OCI-M2 (cell line): ENCODE measurements around the gene ARSA.

ENCODE experiments used
- DNase-seq: peaks from one replicate; lab custom pipeline; 2025; ENCODE audit not compliant: unreplicated experiment; lab: John Stamatoyannopoulos, UW

Gene ARSA

GRCh38 chr22:50605002-50605612 is 22.8 kb downstream of the ARSA start:
- no peak for DNase-seq

GRCh38 chr22:50604256-50605001 is 23.5 kb downstream of the ARSA start:
- DNase-seq, result no peak

- DNase-seq, result no peak
Measured at GRCh38 chr22:50603511-50604255, 24.3 kb downstream of the ARSA start.

- no peak for DNase-seq
Measured at GRCh38 chr22:50602338-50602700, 25.6 kb downstream of the ARSA start.

- no peak for DNase-seq
Measured at GRCh38 chr22:50601669-50602337, 26.1 kb downstream of the ARSA start.

- no peak for DNase-seq
Measured at GRCh38 chr22:50600967-50601668, 26.8 kb downstream of the ARSA start.

- no peak for DNase-seq
Measured at GRCh38 chr22:50600538-50600937, 27.4 kb downstream of the ARSA start, which contains the start of gene MAPK8IP2. MAPK8IP2 (plus strand) TSS chr22:50600793; CDS start chr22:50600819, 26 bp downstream.

GRCh38 chr22:50599816-50600455 is 28.0 kb downstream of the ARSA start:
- no peak for DNase-seq

- DNase-seq, result no peak
Measured at GRCh38 chr22:50597097-50597496, 30.9 kb downstream of the ARSA start.

- DNase-seq, result no peak
Measured at GRCh38 chr22:50595189-50595588, 32.8 kb downstream of the ARSA start.

GRCh38 chr22:50587407-50587806 is 40.5 kb downstream of the ARSA start:
- no peak for DNase-seq

- DNase-seq, result no peak
Measured at GRCh38 chr22:50586416-50586815, 41.5 kb downstream of the ARSA start.

GRCh38 chr22:50585781-50586180 is 42.2 kb downstream of the ARSA start:
- no peak for DNase-seq

GRCh38 chr22:50585238-50585637 is 42.7 kb downstream of the ARSA start:
- no peak for DNase-seq

GRCh38 chr22:50584106-50585096 is 43.6 kb downstream of the ARSA start:
- DNase-seq, result no peak

- DNase-seq, result no peak
Measured at GRCh38 chr22:50583294-50583861, 44.6 kb downstream of the ARSA start.

GRCh38 chr22:50582493-50583293 is 45.3 kb downstream of the ARSA start, which contains the start of gene CHKB:
CHKB (minus strand) TSS chr22:50582849; CDS start chr22:50582781, 68 bp downstream.
- DNase-seq, result peak; percentile 38

GRCh38 chr22:50581950-50582492 is 45.9 kb downstream of the ARSA start:
- no peak for DNase-seq
